HepG2 (cell line): ENCODE results near the gene ZNF595. TPM values are rescaled to one million over a fixed set of nuclear protein-coding genes. Genes with fewer than 3 reads are reported as not detected.
"Not testable (repeated sequence)": the region's sequence is repeated elsewhere in the genome, so short reads cannot be mapped to it uniquely, and the experiment has no call there.

Source experiments
- ATAC-seq: fragments of 200-7000 bp; cut with Tn5 transposase; 3 replicates; pipeline ENCODE4 v1.9.1; 2020; ENCODE audit warnings: mild to moderate bottlenecking, moderate library complexity
- BruUV-seq: library from RNA; stranded (reverse); fragments of 400-500 nt; replicated peaks from 2 replicates; lab custom pipeline; 2021; lab: Mats Ljungman, UMichigan
- CTCF ChIA-PET: fragments of 300-600 bp; formaldehyde crosslinking; extraction: SDS; loops from one replicate; lab custom pipeline; 2021; ENCODE audit warnings: low total read pairs, inconsistent platforms, low intra/inter-chr PET ratio; lab: Yijun Ruan, JAX
- POLR2A ChIA-PET: fragments of 350-600 bp; sonication (Branson Sonifier 250); formaldehyde crosslinking; loops from one replicate; lab custom pipeline; 2020; ENCODE audit warnings: antibody characterized with exemption, inconsistent platforms; lab: Yijun Ruan, JAX
- DNase-seq: peaks from one replicate; pipeline ENCODE4 v3.0.0-alpha.2; 2015; ENCODE audit warnings: low spot score
- FAIRE-seq: peaks from 3 replicates; lab custom pipeline; 2011; peaks lifted over from hg19 to GRCh38; lab: Jason Lieb, UNC
- H2AFZ ChIP-seq: one replicate; pipeline ENCODE4 v1.6.1; 2011; ENCODE audit warnings: low read length, inconsistent platforms
- H3K27ac ChIP-seq: fragments of 300-600 bp; 3 replicates; pipeline ENCODE4 v1.8.0; 2011; ENCODE audit warnings: mixed run types, mild to moderate bottlenecking, mixed read lengths, low read length, inconsistent platforms; ENCODE audit not compliant: insufficient read depth; ENCODE audit errors: extremely low read length
- H3K27me3 ChIP-seq, 2 experiments: fragments of 200-600 bp in 1 of 2; 2 replicates in 1 of 2; 3 replicates in 1 of 2; pipeline versions ENCODE4 v1.6.0 to v1.8.0; 2011; ENCODE audit warnings: low read length in 2 of 2, mild to moderate bottlenecking in 2 of 2, moderate library complexity in 2 of 2, inconsistent platforms in 1 of 2; ENCODE audit not compliant: insufficient read depth in 2 of 2, control insufficient read depth in 1 of 2
- H3K36me3 ChIP-seq, 2 experiments: fragments of 200-600 bp in 1 of 2; replicated peaks in 1 of 2; 2 replicates in 1 of 2; 3 replicates in 1 of 2; pipeline versions ENCODE4 v1.5.1 to v1.8.0; 2011; ENCODE audit warnings: low read length in 2 of 2, inconsistent platforms in 1 of 2; ENCODE audit not compliant: insufficient read depth in 2 of 2, control insufficient read depth in 1 of 2
- H3K4me1 ChIP-seq: 2 replicates; pipeline ENCODE4 v1.5.1; 2012; ENCODE audit warnings: low read length, inconsistent platforms; ENCODE audit not compliant: insufficient read depth
- H3K4me2 ChIP-seq: 2 replicates; pipeline ENCODE4 v1.6.0; 2011; ENCODE audit warnings: low read depth, low read length, inconsistent platforms
- H3K4me3 ChIP-seq, 3 experiments: fragments of 200-600 bp in 1 of 3; sonication (generic), shearing (Covaris generic) in 1 of 3; replicated peaks in 1 of 3; 2 replicates each; pipeline ENCODE4 v1.5.1; 2011 to 2016; ENCODE audit warnings: low read length in 3 of 3, inconsistent platforms in 2 of 3, low read depth in 2 of 3, mild to moderate bottlenecking in 2 of 3, control low read depth in 1 of 3, mixed read lengths in 1 of 3; ENCODE audit not compliant: insufficient read depth in 1 of 3
- H3K79me2 ChIP-seq: one replicate; pipeline ENCODE4 v1.6.1; 2011; ENCODE audit warnings: low read length, inconsistent platforms; ENCODE audit not compliant: insufficient read depth
- H3K9ac ChIP-seq: 2 replicates; pipeline ENCODE4 v1.6.0; 2011; ENCODE audit warnings: mild to moderate bottlenecking, low read depth, low read length, inconsistent platforms; ENCODE audit not compliant: insufficient read depth
- H3K9me3 ChIP-seq: 2 replicates; pipeline ENCODE4 v1.5.1; 2012; ENCODE audit warnings: mild to moderate bottlenecking, low read length
- H4K20me1 ChIP-seq: 2 replicates; pipeline ENCODE4 v1.6.0; 2011; ENCODE audit warnings: inconsistent platforms, mild to moderate bottlenecking, low read length, moderate library complexity; ENCODE audit not compliant: insufficient read depth
- FOXK2 ChIP-seq: fragments of 450-650 bp; IDR thresholded peaks from 2 replicates; pipeline ENCODE4 v1.6.1; 2016
- GPN1 ChIP-seq: sonication (generic); formaldehyde crosslinking; IDR thresholded peaks from 2 replicates; pipeline ENCODE4 v1.5.1; 2020; ENCODE audit warnings: missing genetic modification reagents, borderline replicate concordance
- KDM6A ChIP-seq: IDR thresholded peaks from 2 replicates; pipeline ENCODE4 v1.6.1; 2016; ENCODE audit warnings: low read depth
- REL ChIP-seq: sonication (generic); formaldehyde crosslinking; conservative IDR thresholded peaks from 2 replicates; pipeline ENCODE4 v1.8.0; 2022; ENCODE audit warnings: mild to moderate bottlenecking, missing genetic modification reagents, moderate library complexity
- SMAD9 ChIP-seq: sonication (generic); formaldehyde crosslinking; IDR thresholded peaks from 2 replicates; pipeline ENCODE4 v1.5.1; 2020; ENCODE audit warnings: mild to moderate bottlenecking, missing genetic modification reagents
- SP2 ChIP-seq: sonication (generic); formaldehyde crosslinking; IDR thresholded peaks from 2 replicates; pipeline ENCODE4 v1.5.1; 2020; ENCODE audit warnings: mild to moderate bottlenecking, missing genetic modification reagents
- WIZ ChIP-seq: sonication (generic); formaldehyde crosslinking; IDR thresholded peaks from 2 replicates; pipeline ENCODE4 v1.5.1; 2020; ENCODE audit warnings: mild to moderate bottlenecking, missing genetic modification reagents
- ZNF569 ChIP-seq: sonication (generic); formaldehyde crosslinking; IDR thresholded peaks from 2 replicates; pipeline ENCODE4 v1.5.0; 2020; ENCODE audit warnings: mild to moderate bottlenecking, missing genetic modification reagents, moderate library complexity, borderline replicate concordance
- ZNF589 ChIP-seq: sonication (generic); formaldehyde crosslinking; conservative IDR thresholded peaks from 2 replicates; pipeline ENCODE4 v1.8.0; 2022; ENCODE audit warnings: mild to moderate bottlenecking, moderate library complexity, missing genetic modification reagents
- ZNF652 ChIP-seq: IDR thresholded peaks from 2 replicates; pipeline ENCODE4 v1.6.1; 2016; ENCODE audit warnings: low read depth, borderline replicate concordance
- ZSCAN9 ChIP-seq: IDR thresholded peaks from 2 replicates; pipeline ENCODE4 v1.6.1; 2016; ENCODE audit warnings: borderline replicate concordance
- WGBS: methylation state at CpG from one replicate; pipeline ENCODE4 v1.1.6; 2017; ENCODE audit warnings: low lambda C conversion rate; 5-methylcytosine and 5-hydroxymethylcytosine counted together
- in situ Hi-C: cut with HindIII; loops from 2 replicates; pipeline ENCODE4 v1.10.0; 2017; ENCODE audit warnings: low pct_unique_long_range_greater_than_20kb; ENCODE audit not compliant: extremely low pct_ligation_motif_present
- intact Hi-C: fragments of 100-400 bp; cut with micrococcal nuclease; formaldehyde crosslinking; loops from one replicate; pipeline ENCODE4 v1.10.0; 2022; ENCODE audit not compliant: unreplicated experiment
- polyA plus RNA-seq, 8 experiments: library from polyadenylated mRNA; depleted of rRNA in 3 of 8; stranded (reverse) in 7 of 8; unstranded in 1 of 8; fragments of >200 nt; fragmentation: Illumina TruSeq in 4 of 8; extraction: Trizol in 4 of 8; gene quantifications; 2 replicates each; pipeline versions ENCODE4 v1.2.1 to v1.2.3, GENCODE V29; 2011 to 2016; ENCODE audit warnings: low read depth in 4 of 8, missing spikeins in 1 of 8, mixed read lengths in 1 of 8; ENCODE audit not compliant: insufficient read depth in 1 of 8
- total RNA-seq, 5 experiments: library from RNA; depleted of rRNA; stranded (reverse); fragments of >200 nt; fragmentation: Illumina TruSeq; extraction: Trizol; gene quantifications; 2 replicates each; pipeline ENCODE4 v1.2.3, GENCODE V29; 2016; ENCODE audit warnings: low read depth in 1 of 5
- TF ChIP-seq, protein P1 (sequence below): sonication (generic); formaldehyde crosslinking; IDR thresholded peaks from 2 replicates; pipeline ENCODE4 v1.8.0; 2022; ENCODE audit warnings: mild to moderate bottlenecking, missing genetic modification reagents

The ZNF595 gene
- total and polyA plus RNA-seq, 2 of the 13 experiments (the other 11 are each of a cell fraction or from before 2014, with no cell fraction given) = 0.09 TPM; not detected in 1

DNA sequence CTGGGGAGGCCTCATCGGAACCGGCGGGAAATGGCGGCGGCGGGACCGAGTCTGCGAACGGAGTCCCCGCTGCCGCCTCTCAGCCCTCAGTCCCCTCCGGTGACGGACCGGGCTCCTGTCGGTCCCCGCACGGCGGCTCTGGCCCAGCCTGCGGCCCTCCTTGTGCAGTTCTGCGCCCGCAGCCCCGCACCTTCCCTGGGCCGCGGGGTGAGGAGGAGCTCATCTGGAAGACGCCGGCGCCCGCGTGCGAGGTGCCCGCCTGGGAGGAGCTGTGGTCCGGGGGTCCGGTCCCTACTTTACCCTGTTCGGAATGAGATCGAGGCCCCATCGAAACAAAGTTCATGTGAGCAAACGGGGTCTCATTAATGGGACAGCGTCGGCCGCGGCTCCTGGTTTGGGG is 400 bp downstream of the ZNF595 start:
- CTCF ChIA-PET, FAIRE-seq, H3K79me2 ChIP-seq, H3K9ac ChIP-seq, H3K27ac ChIP-seq, H4K20me1 ChIP-seq, intact Hi-C loops, H3K4me2 ChIP-seq, POLR2A ChIA-PET, H2AFZ ChIP-seq, H3K27me3 ChIP-seq, H3K4me1 ChIP-seq, DNase-seq, H3K36me3 ChIP-seq, H3K9me3 ChIP-seq, H3K4me3 ChIP-seq, BruUV-seq, ATAC-seq, in situ Hi-C loops: not testable (repeated sequence)
- WGBS = no CpG with 5 or more reads among the region's 41 CpGs

DNA sequence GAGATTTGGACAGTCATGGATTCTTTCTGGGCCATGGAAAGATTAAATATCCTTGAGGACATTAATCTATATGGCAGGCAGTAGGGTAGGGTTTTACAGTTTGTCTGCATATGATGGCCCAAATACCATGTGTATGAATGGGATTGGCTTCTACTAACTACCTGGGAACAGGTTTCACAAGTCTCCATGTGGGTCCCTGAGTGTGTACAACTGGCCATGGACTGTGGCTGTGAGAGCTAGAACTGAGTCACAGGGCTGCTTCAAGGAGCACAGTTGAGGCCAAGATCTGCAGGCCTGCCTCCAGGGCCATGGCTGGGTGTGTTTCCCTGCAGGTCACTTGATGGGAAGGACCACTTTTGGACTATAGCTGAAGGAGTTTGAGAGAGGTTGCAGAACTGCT is 11.6 kb downstream of the ZNF595 start:
- peaks cover 11% of the 10 kb centered on the region for H3K9me3 ChIP-seq
- H4K20me1 ChIP-seq, H3K4me2 ChIP-seq, H3K9ac ChIP-seq, DNase-seq, H3K27ac ChIP-seq, BruUV-seq, FAIRE-seq, H3K79me2 ChIP-seq, H3K36me3 ChIP-seq, H2AFZ ChIP-seq, CTCF ChIA-PET, H3K4me3 ChIP-seq, H3K4me1 ChIP-seq, H3K27me3 ChIP-seq, intact Hi-C loops, ATAC-seq, POLR2A ChIA-PET, in situ Hi-C loops: not testable (repeated sequence)

DNA sequence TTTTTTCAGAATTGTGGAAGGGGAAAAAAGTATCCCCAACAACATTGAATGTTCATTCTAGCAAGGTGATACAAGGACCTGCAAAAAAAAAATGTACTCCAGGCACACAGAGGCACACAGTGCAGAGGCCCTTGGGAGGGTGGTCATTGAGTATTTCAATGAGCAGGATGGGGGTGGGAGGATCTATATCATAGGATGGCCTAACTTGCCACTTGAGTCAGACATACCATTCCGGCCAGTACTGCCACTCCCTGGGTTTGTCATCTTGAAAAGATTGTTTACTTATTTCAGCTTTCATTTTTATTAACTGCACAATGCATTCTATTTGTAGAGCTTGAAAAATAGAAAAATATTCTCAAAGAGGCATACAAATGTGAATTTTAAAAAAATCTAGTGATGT is 18.7 kb downstream of the ZNF595 start:
- Histone ChIP-seq H2AFZ (no peak overlapping the region), H3K9ac (no peak overlapping the region), H3K4me1 (no peaks in the 10 kb centered on the region), H4K20me1 (no peaks in the 10 kb centered on the region), H3K27me3 (no peaks in the 10 kb centered on the region), H3K27ac (no peak overlapping the region), H3K36me3 (no peaks in the 10 kb centered on the region), H3K9me3 (peaks cover 76% of the 10 kb centered on the region), H3K79me2 (no peaks in the 10 kb centered on the region), H3K4me3 (no peak overlapping the region), H3K4me2 (no peak overlapping the region)
- ATAC-seq (no peak), DNase-seq (no peak), FAIRE-seq (no peak)
- intact Hi-C loops = no loop called here
- BruUV-seq = no TSS peak
- ChIA-PET POLR2A (no interaction called here), CTCF (no interaction called here)
- 6% methylated on average over 1 of the region's 1 CpG for whole genome bisulfite sequencing
- in situ Hi-C loops = no loop called here
- TF ChIP-seq ZNF569 (CRISPR knock-in tag) (no peak), ZNF652 (no peak), ZSCAN9 (CRISPR knock-in tag) (no peak), SP2 (CRISPR knock-in tag) (no peak), FOXK2 (no peak), SMAD9 (CRISPR knock-in tag) (no peak), REL (CRISPR knock-in tag) (no peak), WIZ (CRISPR knock-in tag) (no peak), GPN1 (CRISPR knock-in tag) (no peak), ZNF589 (no peak), KDM6A (CRISPR knock-in tag) (no peak)
- TF ChIP-seq, protein P1, sequence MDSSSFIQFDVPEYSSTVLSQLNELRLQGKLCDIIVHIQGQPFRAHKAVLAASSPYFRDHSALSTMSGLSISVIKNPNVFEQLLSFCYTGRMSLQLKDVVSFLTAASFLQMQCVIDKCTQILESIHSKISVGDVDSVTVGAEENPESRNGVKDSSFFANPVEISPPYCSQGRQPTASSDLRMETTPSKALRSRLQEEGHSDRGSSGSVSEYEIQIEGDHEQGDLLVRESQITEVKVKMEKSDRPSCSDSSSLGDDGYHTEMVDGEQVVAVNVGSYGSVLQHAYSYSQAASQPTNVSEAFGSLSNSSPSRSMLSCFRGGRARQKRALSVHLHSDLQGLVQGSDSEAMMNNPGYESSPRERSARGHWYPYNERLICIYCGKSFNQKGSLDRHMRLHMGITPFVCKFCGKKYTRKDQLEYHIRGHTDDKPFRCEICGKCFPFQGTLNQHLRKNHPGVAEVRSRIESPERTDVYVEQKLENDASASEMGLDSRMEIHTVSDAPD = no peak
